PFSK-1 (cell line): ENCODE measurements around the gene PTPN20. TPM values are rescaled to one million over a fixed set of nuclear protein-coding genes. Genes with fewer than 3 reads are reported as not detected.
"Not testable (repeated sequence)": the region's sequence is repeated elsewhere in the genome, so short reads cannot be mapped to it uniquely, and the experiment has no call there.

Experiments
- FOXP2 ChIP-seq: optimal IDR thresholded peaks from 2 replicates; pipeline ENCODE3; 2011; ENCODE audit warnings: borderline replicate concordance, control low read depth, inconsistent platforms; ENCODE audit not compliant: insufficient read depth; ENCODE audit errors: extremely low read length, extremely low read depth
- POLR2AphosphoS5 ChIP-seq: IDR thresholded peaks from 2 replicates; pipeline ENCODE4 v1.6.1; 2012; ENCODE audit warnings: low read depth, mild to moderate bottlenecking, control low read depth, low read length, moderate library complexity
- REST ChIP-seq, 2 experiments: IDR thresholded peaks; 2 replicates each; pipeline versions ENCODE4 v1.6.1 to v1.8.0; 2011 to 2012; ENCODE audit warnings: low read depth in 2 of 2, low read length in 2 of 2, control low read depth in 1 of 2, inconsistent platforms in 1 of 2, mild to moderate bottlenecking in 1 of 2, moderate library complexity in 1 of 2; ENCODE audit not compliant: insufficient read depth in 1 of 2
- SIN3A ChIP-seq: IDR thresholded peaks from 2 replicates; pipeline ENCODE4 v1.6.1; 2012; ENCODE audit warnings: mild to moderate bottlenecking, low read length, moderate library complexity, borderline replicate concordance; ENCODE audit not compliant: insufficient read depth
- TAF1 ChIP-seq: IDR thresholded peaks from 2 replicates; pipeline ENCODE4 v1.6.1; 2012; ENCODE audit warnings: low read length, control low read depth, borderline replicate concordance; ENCODE audit not compliant: insufficient read depth
- polyA plus RNA-seq: library from polyadenylated mRNA; unstranded; fragments of >200 nt; gene quantifications from one replicate; pipeline ENCODE4 v1.2.1, GENCODE V29; 2012; ENCODE audit warnings: low read depth, missing spikeins; ENCODE audit not compliant: insufficient read length

PTPN20 gene
- polyA plus RNA-seq: not detected

- not testable (repeated sequence) for TF ChIP-seq TAF1, FOXP2, SIN3A
Observed at GRCh38 chr10:46911144-46911876, at the start of gene PTPN20. PTPN20 (plus strand) TSS chr10:46911428; CDS start chr10:46932500, 21,072 bp downstream.

- TF ChIP-seq SIN3A (no peak), TAF1 (no peak), FOXP2 (no peak), POLR2AphosphoS5 (no peak), REST (IDR thresholded peaks at IDR 0.05; ENCODE audit: insufficient read depth in 1 of 2, low read depth in 2 of 2, low read length in 2 of 2) (no peak)
Observed at GRCh38 chr10:46992803-46993561, 81.8 kb downstream of the PTPN20 start.

GRCh38 chr10:46995234-46995633 lies 84.0 kb downstream of the PTPN20 start:
- TF ChIP-seq FOXP2 (no peak), TAF1 (no peak), SIN3A (no peak), POLR2AphosphoS5 (no peak), REST (IDR thresholded peaks at IDR 0.05; ENCODE audit: insufficient read depth in 1 of 2, low read depth in 2 of 2, low read length in 2 of 2) (no peak)

- TF ChIP-seq TAF1 (no peak), FOXP2 (no peak), POLR2AphosphoS5 (no peak), REST (IDR thresholded peaks at IDR 0.05; ENCODE audit: insufficient read depth in 1 of 2, low read depth in 2 of 2, low read length in 2 of 2) (no peak), SIN3A (no peak)
Observed at GRCh38 chr10:46998192-46998591, 87.0 kb downstream of the PTPN20 start.

- TF ChIP-seq FOXP2 (no peak), TAF1 (no peak), POLR2AphosphoS5 (no peak), SIN3A (no peak), REST (IDR thresholded peaks at IDR 0.05; ENCODE audit: insufficient read depth in 1 of 2, low read depth in 2 of 2, low read length in 2 of 2) (no peak)
Observed at GRCh38 chr10:46998595-46998994, 87.4 kb downstream of the PTPN20 start.
